ENCODE results near the gene SAMD4A.

The SAMD4A gene

GRCh38 chr14:54823757-54824549 is 257.0 kb downstream of the SAMD4A start:
- DNase-seq = no peak
- peaks cover 6% of the 10 kb centered on the region for H3K9me3 ChIP-seq
- TF ChIP-seq, protein P1, sequence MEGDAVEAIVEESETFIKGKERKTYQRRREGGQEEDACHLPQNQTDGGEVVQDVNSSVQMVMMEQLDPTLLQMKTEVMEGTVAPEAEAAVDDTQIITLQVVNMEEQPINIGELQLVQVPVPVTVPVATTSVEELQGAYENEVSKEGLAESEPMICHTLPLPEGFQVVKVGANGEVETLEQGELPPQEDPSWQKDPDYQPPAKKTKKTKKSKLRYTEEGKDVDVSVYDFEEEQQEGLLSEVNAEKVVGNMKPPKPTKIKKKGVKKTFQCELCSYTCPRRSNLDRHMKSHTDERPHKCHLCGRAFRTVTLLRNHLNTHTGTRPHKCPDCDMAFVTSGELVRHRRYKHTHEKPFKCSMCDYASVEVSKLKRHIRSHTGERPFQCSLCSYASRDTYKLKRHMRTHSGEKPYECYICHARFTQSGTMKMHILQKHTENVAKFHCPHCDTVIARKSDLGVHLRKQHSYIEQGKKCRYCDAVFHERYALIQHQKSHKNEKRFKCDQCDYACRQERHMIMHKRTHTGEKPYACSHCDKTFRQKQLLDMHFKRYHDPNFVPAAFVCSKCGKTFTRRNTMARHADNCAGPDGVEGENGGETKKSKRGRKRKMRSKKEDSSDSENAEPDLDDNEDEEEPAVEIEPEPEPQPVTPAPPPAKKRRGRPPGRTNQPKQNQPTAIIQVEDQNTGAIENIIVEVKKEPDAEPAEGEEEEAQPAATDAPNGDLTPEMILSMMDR (IDR thresholded peaks at IDR 0.05; ENCODE audit: low read depth, low read length) = no peak
- no peak overlapping the region for H3K4me3 ChIP-seq (ENCODE audit: low read depth, low read length)
- no peaks in the 10 kb centered on the region for H3K36me3 ChIP-seq
- H3K27me3 ChIP-seq = no peaks in the 10 kb centered on the region
- peaks cover 12% of the 10 kb centered on the region for H3K4me1 ChIP-seq

DNA sequence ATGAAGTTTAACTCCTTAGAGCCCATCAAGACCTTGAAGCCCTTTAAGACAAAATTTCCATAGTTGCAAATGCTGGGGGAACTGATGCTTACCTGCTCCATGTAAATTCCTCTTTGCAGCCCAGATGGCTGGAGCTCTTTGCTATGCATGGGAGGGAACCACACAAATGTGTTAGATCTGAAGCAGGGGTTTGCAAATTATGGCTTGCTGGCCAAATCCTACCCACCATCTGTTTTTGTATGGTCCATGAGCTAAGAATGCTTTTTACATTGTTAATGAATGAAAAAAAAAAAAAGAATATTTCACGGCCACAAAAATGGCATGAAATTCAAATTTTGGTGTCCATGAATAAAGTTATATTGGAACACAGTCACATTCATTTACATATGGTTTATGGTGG is 261.1 kb downstream of the SAMD4A start:
- no peaks in the 10 kb centered on the region for H3K4me1 ChIP-seq
- peaks cover 6% of the 10 kb centered on the region for H3K9me3 ChIP-seq
- no peaks in the 10 kb centered on the region for H3K27me3 ChIP-seq
- no peak overlapping the region for H3K4me3 ChIP-seq (ENCODE audit: low read depth, low read length)
- TF ChIP-seq, protein P1 (IDR thresholded peaks at IDR 0.05; ENCODE audit: low read depth, low read length) = no peak
- no peak for DNase-seq
- no peaks in the 10 kb centered on the region for H3K36me3 ChIP-seq

- TF ChIP-seq, protein P1 (IDR thresholded peaks at IDR 0.05; ENCODE audit: low read depth, low read length) = no peak
- Histone ChIP-seq H3K9me3 (peaks cover 6% of the 10 kb centered on the region), H3K36me3 (no peaks in the 10 kb centered on the region), H3K4me3 (ENCODE audit: low read depth, low read length) (no peak overlapping the region), H3K27me3 (no peaks in the 10 kb centered on the region), H3K4me1 (no peaks in the 10 kb centered on the region)
- DNase-seq = no peak
Observed at GRCh38 chr14:54829486-54830224, 262.7 kb downstream of the SAMD4A start.

GRCh38 chr14:54830650-54831049 is 263.7 kb downstream of the SAMD4A start:
- Histone ChIP-seq H3K4me3 (ENCODE audit: low read depth, low read length) (no peak overlapping the region), H3K9me3 (no peaks in the 10 kb centered on the region; the same call in none of the 2 replicates), H3K36me3 (no peaks in the 10 kb centered on the region), H3K4me1 (peaks cover 3% of the 10 kb centered on the region; the same call in 1 of the 2 replicates), H3K27me3 (no peaks in the 10 kb centered on the region)
- no peak for DNase-seq
- TF ChIP-seq, protein P1 (IDR thresholded peaks at IDR 0.05; ENCODE audit: low read depth, low read length) = no peak

DNA sequence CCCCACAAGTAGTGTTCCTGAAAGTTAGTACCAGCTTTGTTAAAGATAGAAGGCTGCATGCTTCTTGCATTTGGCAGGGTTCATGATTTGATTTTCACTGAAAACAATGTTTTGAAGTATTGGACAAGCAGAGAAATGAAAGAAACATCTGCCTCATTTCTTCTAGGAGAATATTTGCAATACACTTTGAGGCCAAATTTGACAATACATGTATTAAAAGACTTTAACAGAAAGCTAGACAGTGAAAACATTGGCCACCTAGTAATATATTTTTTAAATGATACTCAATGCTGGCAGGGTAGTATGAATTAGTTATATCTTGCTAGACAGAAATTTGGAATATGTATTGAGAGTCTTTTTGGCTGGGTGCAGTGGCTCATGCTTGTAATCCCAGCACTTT is 267.2 kb downstream of the SAMD4A start:
- TF ChIP-seq, protein P1 (IDR thresholded peaks at IDR 0.05; ENCODE audit: low read depth, low read length) = no peak
- no peaks in the 10 kb centered on the region; the same call in 1 of the 2 replicates for H3K9me3 ChIP-seq
- H3K4me3 ChIP-seq (ENCODE audit: low read depth, low read length) = no peak overlapping the region
- DNase-seq = no peak
- H3K36me3 ChIP-seq = no peaks in the 10 kb centered on the region
- peaks cover 14% of the 10 kb centered on the region for H3K4me1 ChIP-seq
- H3K27me3 ChIP-seq = no peaks in the 10 kb centered on the region

DNA sequence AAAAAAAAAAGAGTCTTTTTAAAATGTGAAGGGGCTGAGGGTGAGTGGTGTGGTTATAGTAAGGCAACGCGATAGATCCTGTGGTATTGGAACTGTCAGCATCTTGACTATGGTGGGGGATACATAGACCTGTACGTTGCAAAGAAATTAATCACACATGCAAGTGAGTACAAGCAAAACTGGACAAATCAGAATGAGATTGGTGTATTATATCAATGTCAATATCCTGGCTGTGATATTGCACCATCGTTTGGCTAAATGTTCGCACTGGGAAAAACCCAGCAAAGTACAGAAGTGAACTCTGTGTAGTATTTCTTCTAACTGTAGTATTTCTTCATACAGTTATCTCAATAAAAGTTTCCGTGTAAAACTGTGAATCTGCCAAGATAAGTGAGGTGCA is 267.8 kb downstream of the SAMD4A start:
- no peaks in the 10 kb centered on the region for H3K27me3 ChIP-seq
- H3K36me3 ChIP-seq = no peaks in the 10 kb centered on the region
- no peaks in the 10 kb centered on the region; the same call in 1 of the 2 replicates for H3K9me3 ChIP-seq
- TF ChIP-seq, protein P1 (IDR thresholded peaks at IDR 0.05; ENCODE audit: low read depth, low read length) = no peak
- H3K4me3 ChIP-seq (ENCODE audit: low read depth, low read length) = no peak overlapping the region
- H3K4me1 ChIP-seq = peaks cover 14% of the 10 kb centered on the region
- DNase-seq = no peak
